NCI-H345 treated with DMSO at 0.1 percent for 48 hours (cell line): Measurements from ENCODE around the gene ZNF219.

Experiments
- DNase-seq: peaks from one replicate; lab custom pipeline; 2025; ENCODE audit not compliant: unreplicated experiment; lab: John Stamatoyannopoulos, UW

Gene ZNF219

DNA sequence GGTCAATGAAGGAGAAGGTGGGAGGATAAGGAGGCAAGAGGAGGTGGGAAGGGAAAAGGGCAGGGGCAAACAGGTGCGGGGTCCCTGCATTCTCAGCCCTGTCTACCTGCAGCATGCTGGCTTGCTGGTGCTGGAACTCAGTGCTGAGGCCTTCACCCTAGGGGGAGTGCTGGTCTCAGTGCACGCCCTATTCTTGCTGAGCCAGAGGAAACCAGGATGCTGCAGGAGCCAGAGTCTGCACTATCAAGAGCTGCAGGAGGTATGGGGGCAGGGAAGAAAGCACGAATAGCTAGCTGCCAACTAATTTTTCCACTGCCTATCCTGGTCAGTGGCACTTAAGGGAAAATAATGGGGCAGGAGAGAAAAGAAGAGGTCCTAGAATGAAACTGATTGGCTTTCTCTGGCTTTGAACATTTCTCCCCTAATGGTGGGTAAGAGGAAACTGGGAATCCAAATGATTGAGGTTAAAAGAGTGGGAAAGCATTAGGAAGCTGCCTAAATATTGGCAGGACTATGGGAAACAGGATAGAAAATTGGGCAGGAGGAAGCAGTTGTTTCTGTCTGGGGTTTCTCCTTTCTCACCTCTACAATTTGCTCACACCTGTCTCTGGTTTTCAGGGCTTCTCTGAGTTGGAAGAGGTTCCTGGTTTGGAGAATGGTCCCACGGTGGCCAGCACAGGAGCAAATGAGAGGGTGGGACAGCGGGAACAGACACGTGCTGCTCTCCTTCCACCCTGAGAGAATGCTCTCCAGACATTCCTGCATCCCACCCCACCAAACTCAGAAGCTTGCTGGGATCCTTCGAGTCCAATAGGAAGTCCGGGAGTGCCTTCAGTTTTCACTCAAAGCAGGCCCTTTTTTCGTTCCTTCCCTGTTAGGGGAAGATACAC is 4.3 kb upstream of the ZNF219 start:
- no peak for DNase-seq

DNA sequence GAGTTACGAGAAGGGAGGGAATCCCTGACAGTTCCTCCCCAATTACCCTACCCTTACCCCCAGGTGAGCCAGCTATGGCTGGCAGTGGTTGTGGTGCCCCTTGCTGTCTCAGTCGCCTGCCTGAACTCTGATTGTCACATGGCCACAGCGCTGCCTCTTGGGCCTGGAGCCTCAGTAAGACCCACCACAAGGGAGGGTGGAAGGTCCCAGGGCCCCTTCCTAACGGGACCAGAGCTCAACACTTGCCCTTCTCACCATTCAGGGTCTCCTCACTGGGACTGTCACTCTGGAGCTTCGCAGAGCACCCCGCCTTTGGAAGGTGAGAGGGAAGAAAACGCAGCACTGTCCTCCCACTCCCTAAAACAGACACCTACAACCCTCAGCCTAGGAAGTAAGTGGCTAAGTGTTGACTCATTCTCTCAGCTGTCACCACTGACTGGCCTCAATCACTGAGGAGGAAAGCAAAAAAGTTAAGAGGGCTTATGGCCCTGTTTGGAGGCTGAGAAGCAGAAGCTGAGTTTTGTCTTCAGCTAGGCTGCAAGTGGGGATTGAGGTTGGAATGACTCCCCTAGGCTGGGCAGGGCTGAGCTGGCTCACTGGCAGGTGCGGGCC is 3.5 kb upstream of the ZNF219 start:
- no peak for DNase-seq

DNA sequence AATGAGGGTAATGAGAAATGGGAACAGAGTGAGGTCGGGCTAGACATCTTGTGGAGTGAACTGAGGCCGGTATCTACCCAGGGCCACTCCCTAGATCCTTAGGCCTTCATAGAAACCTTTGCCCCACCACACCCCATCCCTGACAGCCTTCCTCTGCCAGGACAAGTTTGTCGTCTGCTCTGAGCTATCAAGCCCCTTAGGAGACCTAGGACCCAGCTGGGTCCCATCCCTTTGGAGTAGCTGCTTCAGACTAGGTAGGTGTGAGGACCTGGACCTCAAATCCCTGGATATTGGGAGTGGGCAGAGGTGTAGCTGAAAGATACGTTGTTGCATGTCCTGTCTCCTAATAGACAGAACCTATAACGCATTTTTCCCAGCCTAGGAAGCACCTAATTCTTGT is 2.5 kb upstream of the ZNF219 start, which contains the start of gene TMEM253:
Gene TMEM253 (plus strand): TSS at position 136 of the 400 bp plus-strand sequence. CDS start 278 bp downstream, outside the sequence.
- no peak for DNase-seq

DNA sequence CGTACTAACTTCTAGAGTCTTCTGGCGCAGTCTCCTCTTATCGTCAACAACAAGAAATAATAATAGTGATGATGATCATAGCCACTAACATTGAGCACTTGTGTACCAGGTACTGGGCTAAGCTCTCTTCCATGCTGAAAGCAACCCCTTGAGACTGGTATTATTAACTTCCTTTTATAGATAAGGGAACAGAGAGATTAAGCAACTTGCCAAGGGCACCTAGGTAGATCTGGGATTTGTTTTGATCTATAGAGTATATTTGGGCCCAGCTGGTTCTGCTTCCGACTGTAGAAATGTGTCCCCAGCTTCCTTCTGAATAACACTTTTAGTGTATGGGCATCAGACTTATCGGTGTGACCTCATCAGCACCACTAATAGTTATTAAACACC is 1.1 kb upstream of the ZNF219 start:
- DNase-seq, result no peak

DNA sequence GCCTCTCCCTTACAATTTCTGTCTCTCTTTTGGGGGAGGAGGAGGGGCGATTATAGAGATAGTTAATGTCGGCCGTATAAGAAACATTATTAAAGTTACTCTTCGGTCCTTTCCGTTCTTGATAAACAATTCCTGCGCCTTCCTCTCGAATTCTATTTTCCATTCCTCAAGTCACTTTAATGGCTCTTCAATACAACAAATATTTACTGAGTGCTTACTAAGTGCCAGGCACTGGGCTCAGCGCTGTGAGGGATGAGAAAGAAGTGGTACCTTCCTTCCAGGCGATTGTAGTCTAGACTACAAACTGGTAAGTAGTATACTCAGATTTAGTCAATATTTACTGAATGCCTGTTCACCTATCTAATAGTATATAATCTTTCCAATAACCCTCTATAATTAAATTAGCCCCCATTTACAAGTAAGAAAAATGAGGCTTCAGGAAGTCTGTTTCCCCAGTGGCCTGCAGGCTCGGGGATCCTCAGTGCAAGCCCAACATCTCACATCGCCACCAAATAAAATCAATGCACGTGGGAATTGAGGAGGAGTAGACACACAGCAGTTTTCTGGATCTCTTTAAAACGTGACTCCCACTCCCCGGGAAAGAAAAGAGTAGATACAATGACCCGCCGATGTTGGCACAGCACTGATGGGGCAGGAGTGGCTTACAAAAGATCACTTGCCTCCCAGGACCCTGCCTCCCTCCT is 589 bp upstream of the ZNF219 start:
- DNase-seq, result no peak

DNA sequence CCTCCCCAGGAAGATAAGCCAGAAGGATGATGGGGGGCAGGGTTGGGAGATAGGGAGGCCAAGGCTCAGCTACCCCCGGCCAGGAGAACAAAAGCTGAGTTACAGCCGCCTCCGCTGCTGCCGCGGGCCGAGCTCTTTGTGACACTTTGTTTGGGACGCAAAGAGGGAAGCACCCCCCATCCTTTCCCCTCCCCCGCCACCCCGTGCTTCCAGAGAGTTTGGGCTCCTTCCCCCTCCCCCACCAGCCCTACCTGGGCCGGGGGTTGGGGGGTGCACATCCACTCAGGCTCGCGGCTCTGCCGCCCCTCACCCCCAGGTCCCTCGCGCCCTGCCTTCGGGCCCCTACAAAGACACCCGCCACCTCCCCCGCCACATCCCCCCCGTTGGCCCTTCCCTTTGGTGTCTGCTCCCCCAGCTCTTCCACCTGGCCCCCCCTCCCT is 799 bp downstream of the ZNF219 start:
- no peak for DNase-seq

DNA sequence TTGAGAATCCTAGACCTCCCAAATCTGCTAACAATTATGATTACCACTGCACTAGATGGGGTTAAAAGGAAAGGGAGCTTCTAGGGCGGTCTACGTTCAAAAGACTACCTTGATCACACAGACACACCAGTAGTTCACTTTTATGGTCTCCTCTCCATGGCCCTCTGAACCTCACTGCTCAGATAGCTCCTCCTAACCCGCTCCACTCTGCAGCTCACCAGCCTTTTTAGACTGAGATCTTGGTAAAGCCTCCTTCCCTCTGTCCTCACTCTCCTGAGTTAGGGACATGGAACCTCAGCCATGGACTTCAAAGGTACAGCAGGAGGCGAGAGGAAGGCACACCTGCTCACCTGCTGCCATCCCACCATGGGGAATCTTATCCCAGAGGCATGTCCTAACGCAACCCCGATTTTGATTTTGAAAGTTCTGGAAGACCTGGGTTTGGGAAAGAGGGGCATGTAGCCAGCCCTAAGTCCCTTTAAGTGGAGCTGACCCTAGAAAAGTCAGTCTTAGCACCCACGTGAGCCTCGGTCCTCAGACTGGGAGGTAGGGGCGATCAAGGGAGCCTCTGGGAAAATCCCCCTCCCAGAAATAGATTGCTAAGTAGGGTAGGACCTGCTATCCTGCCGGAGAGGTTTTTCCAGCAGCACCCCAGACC is 1.3 kb downstream of the ZNF219 start:
- DNase-seq, result no peak

DNA sequence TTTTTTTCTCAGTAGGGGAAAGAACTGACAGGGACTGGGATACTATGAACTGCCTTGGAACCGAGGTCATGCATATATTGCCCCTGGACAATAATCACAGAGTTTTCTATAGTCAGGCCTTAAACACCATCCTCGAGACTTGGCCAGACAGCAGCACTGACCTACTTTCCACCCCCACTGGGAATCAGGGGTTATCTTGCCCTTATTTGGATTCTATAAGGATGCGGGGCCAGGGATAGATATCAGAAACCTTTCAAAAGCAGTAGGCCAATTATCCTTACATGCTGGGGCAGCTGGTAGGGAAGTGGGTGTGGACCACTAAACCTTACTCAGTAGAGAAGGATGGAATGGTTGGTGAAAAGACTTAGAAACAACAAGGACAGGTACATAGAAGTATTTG is 2.0 kb downstream of the ZNF219 start:
- no peak for DNase-seq

DNA sequence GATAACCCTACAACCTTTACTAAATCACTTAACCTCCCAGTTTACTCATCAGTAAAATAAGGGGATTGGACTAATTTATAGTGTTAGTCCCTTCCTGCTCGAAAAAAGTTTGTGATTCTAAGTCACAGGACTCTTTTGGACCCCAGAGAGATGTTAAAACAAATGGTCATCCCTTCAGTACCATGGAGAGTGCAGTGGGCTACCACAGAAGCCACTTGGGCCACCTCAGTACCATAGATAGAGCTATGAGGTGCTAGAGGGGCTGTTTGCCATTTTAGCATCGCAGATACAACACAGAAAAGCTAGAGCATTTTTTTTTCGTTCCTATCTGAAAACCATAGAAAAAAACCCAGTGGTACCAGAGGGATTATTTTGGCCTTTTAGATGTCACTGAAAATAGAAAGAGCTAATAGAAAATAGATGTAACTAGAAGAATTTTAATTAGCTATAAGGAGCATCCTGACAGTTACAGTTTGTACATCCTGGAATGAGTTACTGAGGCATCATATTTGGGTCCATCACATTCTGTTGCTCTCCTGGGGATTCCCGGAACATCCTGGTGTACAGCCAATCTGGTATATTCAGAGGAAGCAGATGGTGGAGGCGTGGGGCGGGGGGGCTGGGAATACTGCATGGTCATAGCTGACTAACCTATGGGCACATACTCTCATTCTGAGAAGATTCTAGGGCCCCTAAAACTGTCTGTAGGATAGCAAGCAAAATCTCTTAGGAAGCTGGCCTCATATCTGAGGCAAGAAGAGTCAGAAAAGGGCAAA is 2.8 kb downstream of the ZNF219 start:
- no peak for DNase-seq

DNA sequence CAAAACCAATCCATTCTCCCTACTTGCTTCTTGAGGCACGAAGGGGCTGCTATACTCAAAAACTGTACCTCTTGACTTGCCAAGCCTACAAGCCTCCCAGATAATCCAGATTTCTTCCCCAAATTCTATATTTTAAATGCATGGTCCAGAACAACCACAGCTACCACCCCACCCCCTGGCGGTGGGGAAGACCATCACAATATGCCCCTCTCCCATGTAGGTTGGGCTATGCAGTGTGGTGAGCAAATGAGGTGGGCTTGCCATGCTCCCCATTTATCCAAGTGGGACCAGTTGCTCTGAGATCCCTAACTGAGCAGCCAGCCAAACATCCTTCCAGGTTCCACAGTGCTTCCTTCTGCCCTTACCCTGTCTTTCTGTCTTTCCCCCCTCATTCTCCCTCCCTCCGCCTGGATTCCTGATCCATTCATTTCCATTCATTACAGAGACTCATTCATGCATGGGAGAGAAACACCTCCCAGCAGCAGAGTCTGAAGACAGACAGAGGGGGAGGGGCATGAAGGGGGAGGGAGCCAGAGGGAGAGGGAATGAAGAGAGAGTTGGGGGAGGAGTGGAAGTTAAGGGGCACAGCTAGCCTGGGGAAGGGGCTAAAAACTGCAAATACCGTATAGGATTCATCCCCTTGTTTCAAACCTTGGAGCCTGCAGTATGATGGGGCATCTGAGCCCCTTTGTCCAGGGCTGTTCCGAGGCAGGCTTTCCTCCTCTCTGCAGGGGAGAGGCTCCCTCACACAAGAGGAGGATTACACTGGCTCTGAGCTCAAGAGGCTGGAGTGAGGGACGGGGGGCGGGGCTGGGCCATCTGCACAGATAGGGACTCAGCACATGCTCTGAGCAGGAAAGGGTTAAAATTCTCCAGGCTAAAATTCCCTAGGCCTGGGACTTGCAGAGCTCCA is 4.4 kb downstream of the ZNF219 start:
- peak; percentile 89 for DNase-seq

DNA sequence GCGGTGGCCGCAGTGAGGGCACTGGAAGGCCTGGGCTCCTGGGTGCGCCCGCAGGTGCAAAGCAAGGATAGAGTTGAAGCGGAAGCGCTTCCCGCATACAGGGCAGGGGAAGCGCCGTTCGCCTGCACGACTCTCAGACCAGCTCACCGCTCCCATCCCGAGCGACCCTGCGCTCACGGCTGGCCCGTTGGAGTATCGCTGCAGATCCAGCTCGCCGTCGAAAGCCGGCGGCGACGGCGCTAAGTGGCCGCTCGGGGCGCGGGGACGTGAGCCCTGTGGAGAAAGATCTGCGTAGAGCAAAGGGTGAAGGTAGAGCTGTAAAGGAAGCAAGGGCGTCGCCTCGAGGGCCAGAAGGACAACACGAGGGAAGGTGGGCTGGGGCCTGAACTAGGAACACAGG is 5.4 kb downstream of the ZNF219 start:
- no peak for DNase-seq

DNA sequence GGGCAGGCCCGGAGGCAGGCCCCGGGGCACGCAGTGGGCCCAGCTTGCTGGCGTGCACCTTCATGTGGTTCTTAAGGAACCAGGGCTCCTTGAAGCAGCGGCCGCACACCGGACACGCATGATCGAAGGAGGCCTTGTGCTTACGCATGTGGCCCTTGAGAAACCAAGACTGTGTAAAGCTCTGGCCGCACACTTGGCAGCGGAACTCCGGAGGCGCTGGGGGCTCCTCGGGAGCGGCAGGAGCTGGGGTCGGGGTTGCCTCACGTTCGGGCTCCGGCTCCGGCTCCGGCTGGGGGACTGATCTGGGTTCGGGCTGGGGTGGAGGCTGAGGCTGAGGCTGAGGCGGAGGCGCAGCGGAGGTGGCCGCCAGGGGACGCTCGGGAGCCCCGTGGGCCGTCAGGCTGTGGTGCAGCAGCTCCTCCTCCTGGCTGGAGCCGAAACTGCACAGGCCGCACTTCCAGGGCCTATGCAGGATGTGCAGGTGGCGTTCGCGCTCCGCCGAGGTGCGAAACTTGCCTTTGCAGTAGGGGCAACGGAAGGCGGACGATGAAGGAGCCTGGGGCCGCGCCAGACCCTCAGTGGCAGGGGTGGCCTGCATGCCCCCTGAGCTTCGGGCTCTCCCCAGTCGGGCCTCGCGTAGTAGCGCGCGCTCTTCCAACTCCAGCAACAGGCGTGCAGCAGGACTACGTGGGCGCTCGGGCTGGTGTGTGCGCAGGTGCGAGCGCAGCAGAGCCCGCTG is 6.0 kb downstream of the ZNF219 start:
- peak; percentile 27 for DNase-seq

DNA sequence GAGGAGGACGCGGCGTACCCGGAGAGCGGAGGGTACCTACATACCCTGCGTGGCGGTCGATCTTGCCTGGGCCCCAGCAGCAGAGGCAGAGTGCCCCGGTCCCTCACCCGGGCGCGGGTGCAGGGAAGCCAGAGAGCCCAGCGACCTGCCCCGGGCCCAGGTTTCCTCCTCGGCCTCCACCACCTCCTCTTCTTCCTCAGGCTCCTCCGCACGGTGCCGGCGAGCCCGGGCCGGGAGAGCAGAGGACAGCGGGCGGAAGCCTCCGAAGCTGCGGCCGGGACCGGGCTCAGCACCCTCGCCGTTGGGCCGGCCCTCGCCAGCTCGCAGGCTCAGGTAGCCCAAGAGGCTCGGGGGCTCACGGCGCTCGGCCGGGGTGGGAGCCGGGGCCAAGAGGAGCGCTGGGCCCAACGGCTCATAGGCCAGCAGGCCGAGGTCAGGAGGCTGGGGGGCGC is 6.6 kb downstream of the ZNF219 start:
- DNase-seq, result no peak

DNA sequence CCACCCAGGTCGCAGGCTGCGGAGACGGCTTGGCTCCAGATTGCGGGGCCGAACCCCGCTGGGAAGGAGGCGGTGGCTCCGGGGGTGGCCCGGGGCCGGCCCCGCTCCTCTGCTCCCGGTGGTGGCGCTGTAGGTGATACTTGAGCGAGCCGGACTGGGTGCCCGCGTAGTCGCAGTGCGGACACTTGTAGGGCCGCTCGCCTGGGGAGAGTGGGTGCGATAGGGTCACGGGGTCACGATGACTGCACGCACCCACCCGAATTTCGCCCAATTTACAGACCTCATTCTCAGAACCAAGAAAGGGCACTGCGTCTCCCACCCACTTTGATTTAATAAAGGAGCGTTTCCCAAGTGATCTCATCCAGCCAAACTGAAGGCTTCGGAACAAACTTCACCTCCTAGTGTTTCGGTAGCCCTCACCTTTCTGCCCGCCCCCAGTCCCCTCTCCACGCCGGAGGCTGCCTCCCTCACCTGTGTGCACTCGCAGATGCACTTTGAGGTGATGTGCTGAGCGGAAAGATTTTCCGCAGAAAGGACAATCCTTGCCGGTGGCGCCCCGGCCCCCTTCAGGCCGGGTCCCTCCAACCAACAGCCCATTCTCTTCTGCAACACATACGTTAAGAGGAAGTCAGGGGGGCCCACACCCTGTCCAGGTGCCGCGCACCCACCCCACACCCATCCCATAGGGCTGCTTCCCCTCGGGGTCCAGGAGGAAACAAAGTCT is 7.4 kb downstream of the ZNF219 start:
- no peak for DNase-seq

DNA sequence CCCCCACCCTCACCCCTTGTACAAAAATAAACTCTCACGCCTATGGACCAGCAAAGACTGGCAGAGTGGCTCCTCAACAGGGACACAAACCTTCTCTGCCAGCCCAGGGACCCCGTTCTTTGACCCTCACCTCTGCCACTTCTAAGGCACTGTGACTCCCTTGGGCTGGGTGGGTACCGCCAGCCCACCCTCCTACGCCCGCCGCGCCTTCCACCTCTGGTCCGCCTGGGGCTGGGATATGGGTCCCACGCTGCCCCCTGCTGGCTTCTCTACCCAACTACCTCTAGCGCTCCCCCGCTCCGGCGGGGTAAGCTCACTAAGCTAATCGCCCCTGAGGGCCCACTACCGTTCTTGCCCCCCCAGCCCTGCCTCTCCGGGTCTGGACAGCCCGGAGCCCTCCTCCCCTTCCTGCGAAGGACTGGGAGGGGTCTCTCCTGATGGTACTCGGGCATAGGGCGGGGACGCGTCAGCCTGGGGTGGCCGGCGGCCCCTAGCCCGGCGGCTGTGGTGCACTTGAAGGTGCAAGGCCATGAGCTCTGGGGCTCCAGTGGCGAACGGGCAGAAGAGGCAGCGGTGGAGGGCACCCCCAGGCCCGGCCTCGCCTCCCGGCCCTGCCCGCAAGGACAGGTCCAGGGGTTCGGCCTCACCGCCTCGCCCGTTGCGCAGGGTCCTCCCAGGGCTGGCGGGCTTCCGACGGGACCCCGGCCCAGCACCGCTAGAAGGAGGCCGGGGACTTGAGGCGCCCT is 8.1 kb downstream of the ZNF219 start:
- no peak for DNase-seq

DNA sequence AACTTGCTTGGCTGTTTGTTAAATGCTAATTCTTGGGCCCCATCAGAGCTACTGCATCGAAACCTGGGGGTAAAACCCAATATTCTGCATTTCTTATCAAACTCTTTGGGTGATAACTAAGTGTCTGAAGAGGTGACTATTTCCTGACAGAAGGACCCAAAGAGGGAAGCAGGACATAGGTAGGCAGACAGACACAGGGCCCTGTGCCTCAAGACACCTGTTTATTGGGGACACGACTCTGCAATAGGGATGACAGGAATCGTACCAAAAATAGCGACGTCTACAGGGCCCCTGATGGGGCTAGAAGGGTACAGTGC is 8.6 kb downstream of the ZNF219 start:
- DNase-seq, result no peak

DNA sequence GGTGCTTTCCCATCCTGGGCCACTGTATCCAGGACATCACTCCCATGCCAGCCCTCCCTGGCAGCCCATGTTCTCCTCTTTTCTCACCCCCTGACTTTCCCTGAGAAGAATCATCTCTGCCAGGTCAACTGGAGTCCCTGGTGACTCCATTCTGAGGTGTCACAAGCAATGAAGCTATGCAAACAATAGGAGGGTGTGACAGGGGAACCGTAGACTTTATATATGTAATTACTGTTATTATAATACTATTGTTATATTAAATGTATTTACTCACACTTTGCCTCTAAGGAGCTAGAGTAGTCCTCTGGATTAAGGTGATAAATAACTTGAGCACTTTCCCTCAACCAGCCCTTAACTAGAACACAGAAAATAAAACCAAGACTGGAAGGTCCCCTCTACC is 9.2 kb downstream of the ZNF219 start:
- no peak for DNase-seq

DNA sequence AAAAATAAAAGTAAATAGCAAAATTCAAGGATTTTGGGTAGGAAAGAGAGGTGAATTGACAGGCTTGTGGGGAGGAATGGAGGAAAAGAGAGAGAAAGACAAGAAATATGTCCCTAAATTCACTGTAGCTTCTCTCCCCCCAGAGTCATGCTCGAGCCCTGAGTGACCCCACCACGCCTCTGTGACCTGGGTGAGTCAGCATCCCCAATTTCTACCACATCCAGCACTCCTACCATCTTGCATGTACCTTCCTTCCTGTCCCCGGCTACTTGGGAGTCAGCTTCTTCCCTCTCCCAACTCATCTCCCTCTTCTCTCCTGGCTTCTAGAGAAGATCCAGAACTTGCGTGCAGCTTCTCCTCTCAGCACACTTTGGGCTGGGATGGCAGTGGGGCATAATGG is 9.8 kb downstream of the ZNF219 start:
- no peak for DNase-seq
